Measurements from ENCODE around the gene SLC13A1.

SLC13A1 gene

GRCh38 chr7:123190109-123190831, 9.5 kb downstream of the SLC13A1 start:
- no peak for DNase-seq
- Histone ChIP-seq H3K4me3 (ENCODE audit: low read depth, low read length) (no peak overlapping the region), H3K4me1 (no peaks in the 10 kb centered on the region), H3K36me3 (no peaks in the 10 kb centered on the region), H3K27me3 (no peaks in the 10 kb centered on the region), H3K9me3 (no peaks in the 10 kb centered on the region)
- TF ChIP-seq CTCF (IDR thresholded peaks at IDR 0.05; ENCODE audit: low read depth, low read length) = no peak

GRCh38 chr7:123185756-123186155, 14.0 kb downstream of the SLC13A1 start:
- no peak for DNase-seq

GRCh38 chr7:123184271-123184670, 15.5 kb downstream of the SLC13A1 start:
- TF ChIP-seq CTCF (IDR thresholded peaks at IDR 0.05; ENCODE audit: low read depth, low read length) = no peak

More at GRCh38 chr7:123185756-123186155, 14.0 kb downstream of the SLC13A1 start:
- TF ChIP-seq CTCF (IDR thresholded peaks at IDR 0.05; ENCODE audit: low read depth, low read length) = no peak
- no peaks in the 10 kb centered on the region for H3K27me3 ChIP-seq
- H3K4me1 ChIP-seq = no peaks in the 10 kb centered on the region
- H3K9me3 ChIP-seq = no peaks in the 10 kb centered on the region
- H3K4me3 ChIP-seq (ENCODE audit: low read depth, low read length) = no peak overlapping the region
- H3K36me3 ChIP-seq = no peaks in the 10 kb centered on the region

GRCh38 chr7:123183431-123183830, 16.3 kb downstream of the SLC13A1 start:
- Histone ChIP-seq H3K27me3 (no peaks in the 10 kb centered on the region), H3K36me3 (no peaks in the 10 kb centered on the region), H3K4me3 (ENCODE audit: low read depth, low read length) (no peak overlapping the region), H3K4me1 (no peaks in the 10 kb centered on the region), H3K9me3 (no peaks in the 10 kb centered on the region)
- DNase-seq = no peak
- TF ChIP-seq CTCF (IDR thresholded peaks at IDR 0.05; ENCODE audit: low read depth, low read length) = no peak

More at GRCh38 chr7:123184271-123184670, 15.5 kb downstream of the SLC13A1 start:
- H3K36me3 ChIP-seq = no peaks in the 10 kb centered on the region
- no peaks in the 10 kb centered on the region for H3K27me3 ChIP-seq
- no peak overlapping the region for H3K4me3 ChIP-seq (ENCODE audit: low read depth, low read length)
- DNase-seq = no peak
- no peaks in the 10 kb centered on the region for H3K4me1 ChIP-seq
- H3K9me3 ChIP-seq = no peaks in the 10 kb centered on the region

GRCh38 chr7:123177442-123177841, 22.3 kb downstream of the SLC13A1 start:
- Histone ChIP-seq H3K4me1 (no peaks in the 10 kb centered on the region), H3K36me3 (no peaks in the 10 kb centered on the region), H3K4me3 (ENCODE audit: low read depth, low read length) (no peak overlapping the region), H3K27me3 (no peaks in the 10 kb centered on the region), H3K9me3 (no peaks in the 10 kb centered on the region; the same call in 1 of the 2 replicates)
- no peak for DNase-seq
- no peak for TF ChIP-seq CTCF (IDR thresholded peaks at IDR 0.05; ENCODE audit: low read depth, low read length)
